ENCODE results near the gene TCEANC2.

DNA sequence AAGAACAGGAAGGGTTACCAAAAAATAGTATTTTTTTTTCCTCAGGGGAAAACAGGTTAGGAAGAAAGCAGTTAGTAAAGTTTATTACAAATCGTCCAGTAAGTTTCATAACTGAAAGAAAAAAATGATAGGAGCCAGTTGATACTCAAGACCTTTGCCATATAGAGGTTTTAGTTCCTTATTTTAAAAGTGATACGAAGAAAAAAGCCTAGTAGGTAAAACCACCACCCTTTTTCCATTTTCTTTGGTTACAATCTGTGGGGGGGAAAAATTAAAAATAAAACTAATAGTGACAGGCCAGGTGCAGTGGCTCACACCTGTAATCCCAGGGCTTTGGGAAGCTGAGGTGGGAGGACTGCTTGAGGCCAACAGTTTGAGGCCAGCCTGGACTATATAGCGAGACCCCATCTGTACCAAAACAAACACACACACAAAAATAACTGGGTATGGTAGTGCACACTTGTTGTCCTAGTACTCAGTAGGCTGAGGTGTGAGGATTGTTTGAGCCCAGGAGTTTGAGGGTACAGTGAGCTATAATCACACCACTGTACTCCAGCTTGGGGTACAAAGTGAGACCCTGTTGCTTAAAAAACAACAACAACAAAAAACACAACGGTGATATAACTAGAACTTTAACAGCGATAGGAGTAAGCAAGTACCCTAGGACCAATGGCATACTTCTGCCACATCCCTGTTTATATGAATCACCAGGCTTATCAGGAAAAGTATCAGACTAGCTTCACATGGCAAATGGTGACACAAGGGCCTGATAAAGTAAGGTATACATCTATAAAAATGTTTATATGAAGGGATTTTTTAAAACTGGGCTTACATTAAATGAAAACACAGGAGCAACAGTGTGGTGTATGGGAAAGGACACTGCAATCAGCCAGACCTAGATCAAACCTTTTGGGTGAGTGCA lies 5.8 kb upstream of the TCEANC2 start:
- TF ChIP-seq, protein P1, sequence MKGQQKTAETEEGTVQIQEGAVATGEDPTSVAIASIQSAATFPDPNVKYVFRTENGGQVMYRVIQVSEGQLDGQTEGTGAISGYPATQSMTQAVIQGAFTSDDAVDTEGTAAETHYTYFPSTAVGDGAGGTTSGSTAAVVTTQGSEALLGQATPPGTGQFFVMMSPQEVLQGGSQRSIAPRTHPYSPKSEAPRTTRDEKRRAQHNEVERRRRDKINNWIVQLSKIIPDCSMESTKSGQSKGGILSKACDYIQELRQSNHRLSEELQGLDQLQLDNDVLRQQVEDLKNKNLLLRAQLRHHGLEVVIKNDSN (IDR thresholded peaks at IDR 0.05), result no peak
- TF ChIP-seq EP300 (IDR thresholded peaks at IDR 0.05; ENCODE audit: borderline replicate concordance), result no peak
- TF ChIP-seq YY1 (IDR thresholded peaks at IDR 0.05; ENCODE audit: low read depth), result no peak
- no peak for TF ChIP-seq RAD21 (IDR thresholded peaks at IDR 0.05; ENCODE audit: low read depth)
- TF ChIP-seq CEBPB (IDR thresholded peaks at IDR 0.05), result no peak
- TF ChIP-seq, protein P2, sequence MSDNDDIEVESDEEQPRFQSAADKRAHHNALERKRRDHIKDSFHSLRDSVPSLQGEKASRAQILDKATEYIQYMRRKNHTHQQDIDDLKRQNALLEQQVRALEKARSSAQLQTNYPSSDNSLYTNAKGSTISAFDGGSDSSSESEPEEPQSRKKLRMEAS (IDR thresholded peaks at IDR 0.05), result no peak
- TF ChIP-seq EGR1 (IDR thresholded peaks at IDR 0.05), result no peak
- TF ChIP-seq NFIC (IDR thresholded peaks at IDR 0.05), result no peak
- TF ChIP-seq TAF1 (IDR thresholded peaks at IDR 0.05; ENCODE audit: low read depth), result no peak
- TF ChIP-seq TEAD4 (IDR thresholded peaks at IDR 0.05), result no peak

Measured in Ishikawa (cell line).